ENCODE measurements around the gene HDAC4. TPM values are rescaled to one million over a fixed set of nuclear protein-coding genes. Genes with fewer than 3 reads are reported as not detected.

The HDAC4 gene
- total and polyA plus RNA-seq, 9 donors: 7.0 to 74.0 (median 46.3) TPM

DNA sequence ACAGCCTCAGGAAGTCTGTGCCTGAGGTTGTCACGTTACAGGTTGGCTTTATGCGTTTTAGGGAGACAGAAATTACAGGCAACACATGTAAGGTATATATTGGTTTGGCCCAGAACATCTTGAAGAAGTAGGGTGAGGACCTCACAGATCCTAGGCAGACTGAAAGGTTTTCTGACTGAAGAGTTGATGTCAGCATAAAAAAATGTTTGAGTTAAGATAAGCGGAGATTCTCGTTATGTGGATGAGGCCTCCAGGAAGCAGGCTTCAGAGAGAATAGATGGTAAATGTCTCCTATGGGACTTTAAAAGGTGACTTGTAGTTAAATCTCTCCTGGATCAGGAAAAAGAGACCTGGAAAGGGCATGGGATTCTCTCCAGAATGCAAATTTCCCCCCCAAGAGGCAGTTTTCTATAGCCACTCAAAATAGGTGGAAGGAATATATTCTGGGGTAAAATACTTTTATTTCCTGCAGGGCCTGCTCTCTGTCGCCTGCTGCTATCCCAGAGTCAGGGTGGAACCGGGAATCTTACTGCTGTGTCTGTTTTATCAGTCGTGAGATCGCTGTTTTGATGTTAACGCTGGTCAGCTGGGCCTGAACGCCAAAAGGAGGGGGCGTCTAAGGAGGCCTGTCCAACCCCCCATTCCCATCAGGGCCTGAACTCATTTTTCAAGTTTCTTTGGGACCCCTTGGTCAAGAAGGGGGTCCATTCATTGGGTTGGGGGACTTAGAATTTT lies 171.1 kb downstream of the HDAC4 start:
- no peak for TF ChIP-seq CTCF (IDR thresholded peaks at IDR 0.05)
- no peak for TF ChIP-seq EP300 (IDR thresholded peaks at IDR 0.05)
- no peak for TF ChIP-seq POLR2A (IDR thresholded peaks at IDR 0.05)
- Histone ChIP-seq H3K4me3 (no peak overlapping the region), H3K9me3 (no peaks in the 10 kb centered on the region), H3K36me3 (no peaks in the 10 kb centered on the region), H3K27ac (no peak overlapping the region), H3K27me3 (no peaks in the 10 kb centered on the region), H3K4me1 (ENCODE audit: insufficient read depth) (peaks cover 20% of the 10 kb centered on the region)
- intact Hi-C loops (cut with DNase I): loop anchor here in 1 of 4 donors (10.0 kb wide), 1 partner anchor 165 kb away; no protein-coding TSS in a partner anchor
- 82 to 89% (median 86%) methylated on average over 11 of the region's 11 CpGs for WGBS, 3 donors
- peak in 1 of 5 donors; percentile 4 for DNase-seq

GRCh38 chr2:239227661-239228371 lies 173.0 kb downstream of the HDAC4 start:
- peak in 1 of 5 donors; percentile 40 for DNase-seq
- Histone ChIP-seq H3K4me1 (ENCODE audit: insufficient read depth) (peaks cover 25% of the 10 kb centered on the region), H3K9me3 (no peaks in the 10 kb centered on the region), H3K27me3 (no peaks in the 10 kb centered on the region), H3K36me3 (no peaks in the 10 kb centered on the region), H3K27ac (peak overlapping the region in 1 of 2 donors; percentile 16), H3K4me3 (no peak overlapping the region)
- intact Hi-C loops (cut with DNase I): loop anchor here in 1 of 4 donors (10.0 kb wide), 1 partner anchor 167 kb away; no protein-coding TSS in a partner anchor
- whole genome bisulfite sequencing, 3 donors: 71 to 82% (median 77%) methylated on average over 14 of the region's 14 CpGs
- TF ChIP-seq POLR2A (IDR thresholded peaks at IDR 0.05): no peak
- no peak for TF ChIP-seq CTCF (IDR thresholded peaks at IDR 0.05)
- TF ChIP-seq EP300 (IDR thresholded peaks at IDR 0.05): no peak

GRCh38 chr2:239226677-239227581 lies 173.9 kb downstream of the HDAC4 start:
- intact Hi-C loops (cut with DNase I): loop anchor here in 1 of 4 donors (10.0 kb wide), 1 partner anchor 168 kb away; no protein-coding TSS in a partner anchor
- no peaks in the 10 kb centered on the region for H3K36me3 ChIP-seq
- 82 to 88% (median 84%) methylated on average over 17 of the region's 17 CpGs for WGBS, 3 donors

More at GRCh38 chr2:239226677-239227581, 173.9 kb downstream of the HDAC4 start:
- H3K4me1 ChIP-seq (ENCODE audit: insufficient read depth): peaks cover 30% of the 10 kb centered on the region
- peak in 1 of 5 donors; percentile 46 for DNase-seq
- peak overlapping the region; percentile 16 to 47 for H3K27ac ChIP-seq
- no peak for TF ChIP-seq CTCF (IDR thresholded peaks at IDR 0.05)
- no peak for TF ChIP-seq EP300 (IDR thresholded peaks at IDR 0.05)
- no peak for TF ChIP-seq POLR2A (IDR thresholded peaks at IDR 0.05)
- H3K4me3 ChIP-seq: no peak overlapping the region
- no peaks in the 10 kb centered on the region for H3K27me3 ChIP-seq
- H3K9me3 ChIP-seq: no peaks in the 10 kb centered on the region
